HG03432 (cell line): ENCODE results near the gene BMP10.

Experiments used
- ATAC-seq: cut with Tn5 transposase; IDR thresholded peaks from one replicate; pipeline ENCODE4 v1.9.1; 2021; ENCODE audit warnings: mild to moderate bottlenecking, moderate library complexity; ENCODE audit not compliant: unreplicated experiment

Gene BMP10

GRCh38 chr2:68871159-68871764 lies at the start of gene BMP10:
Gene BMP10, minus strand, starts transcription at chr2:68871397. Its CDS starts 39 bp downstream, at chr2:68871358.
- ATAC-seq, result no peak

- ATAC-seq, result no peak
These were observed 49.4 kb upstream of the BMP10 start for GRCh38 chr2:68920481-68921170.

GRCh38 chr2:68918497-68918896 lies 47.3 kb upstream of the BMP10 start:
- no peak for ATAC-seq

DNA sequence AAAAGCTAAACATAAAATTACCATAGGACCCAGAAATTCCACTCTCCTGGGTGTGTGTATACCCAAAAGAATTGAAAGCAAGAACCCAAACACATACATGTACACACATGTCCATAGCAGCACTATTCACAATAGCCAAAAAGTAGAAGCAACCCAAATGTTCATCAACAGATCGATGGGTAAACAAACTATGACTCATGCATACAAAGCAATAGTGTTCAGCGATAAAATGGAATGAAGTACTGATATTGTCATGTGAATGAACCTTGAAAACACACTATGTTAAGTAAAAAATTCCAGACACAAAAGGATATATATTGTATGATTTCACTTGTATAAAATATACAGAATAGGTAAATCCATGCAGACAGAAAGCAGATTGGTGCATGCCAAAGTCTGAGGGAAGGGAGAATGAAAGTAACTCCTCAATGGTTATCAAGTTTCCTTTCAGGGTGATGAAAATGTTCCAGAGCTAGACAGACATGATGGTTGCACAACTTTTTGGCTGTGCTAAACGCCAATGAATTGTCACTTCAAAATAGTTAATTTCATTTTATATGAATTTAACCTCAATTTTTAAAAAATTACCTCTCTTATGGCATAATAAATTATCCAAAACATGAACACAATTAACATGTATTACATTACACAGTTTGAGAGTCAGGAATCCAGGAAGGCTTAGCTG lies 46.0 kb upstream of the BMP10 start:
- no peak for ATAC-seq

DNA sequence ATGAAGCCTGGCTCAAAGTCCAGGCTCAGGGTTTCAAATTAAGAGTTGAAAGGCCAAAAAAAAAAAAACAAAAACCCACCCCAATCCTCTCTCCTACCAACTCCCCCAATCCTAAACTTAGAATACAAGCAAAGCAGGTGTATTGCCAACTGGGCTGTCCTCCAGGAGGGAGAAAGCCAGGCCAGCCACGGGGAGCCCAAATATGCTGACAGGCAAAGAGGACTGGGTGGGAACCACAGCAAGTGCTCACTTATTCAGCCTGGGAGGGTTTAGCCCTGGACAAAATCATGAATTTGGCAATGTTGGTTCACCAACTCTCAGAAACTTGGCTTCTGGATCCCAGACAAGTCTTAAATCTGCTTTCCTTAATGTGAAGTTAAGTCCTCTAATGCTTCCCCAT lies 45.0 kb upstream of the BMP10 start:
- ATAC-seq, result no peak

DNA sequence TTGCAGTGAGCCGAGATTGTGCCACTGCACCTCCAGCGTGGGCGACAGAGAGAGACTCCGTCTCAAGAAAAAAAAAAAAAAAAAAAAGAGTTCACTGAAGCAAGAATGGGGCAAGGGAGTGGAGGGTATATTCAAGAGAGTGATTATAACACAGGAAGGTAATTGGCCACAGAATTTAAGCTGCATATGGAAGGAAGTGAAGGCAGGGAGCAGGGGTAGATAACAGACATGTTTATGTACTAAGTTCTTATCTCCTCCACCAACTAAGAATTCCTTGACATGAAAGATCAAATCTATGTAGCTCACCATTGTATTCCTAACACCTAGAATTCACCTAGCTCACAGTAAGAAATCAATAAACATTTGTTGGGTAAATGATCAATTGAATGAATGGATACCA lies 44.2 kb upstream of the BMP10 start:
- ATAC-seq, result no peak

GRCh38 chr2:68913359-68913758 lies 42.2 kb upstream of the BMP10 start:
- ATAC-seq, result no peak

DNA sequence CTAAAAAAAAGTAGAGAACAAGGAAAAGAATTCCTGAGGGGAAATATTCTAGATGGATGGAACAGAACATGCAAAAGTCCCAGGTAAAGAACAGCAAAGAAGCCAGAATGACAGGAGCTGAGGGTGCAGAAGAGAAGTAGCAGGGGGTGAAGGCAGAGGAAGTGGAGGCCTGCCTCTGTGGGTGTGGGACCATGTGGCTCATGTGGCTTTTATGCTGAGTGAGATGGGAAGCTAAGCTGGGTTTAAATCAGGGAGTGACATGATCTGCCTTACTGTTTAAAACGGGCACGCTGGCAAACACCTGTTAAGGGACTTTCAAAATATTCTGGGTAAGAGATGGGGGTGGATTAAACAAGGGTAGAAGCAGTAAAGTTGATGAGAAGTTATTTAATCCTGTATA lies 41.5 kb upstream of the BMP10 start:
- no peak for ATAC-seq

GRCh38 chr2:68912111-68912510 lies 40.9 kb upstream of the BMP10 start:
- ATAC-seq, result no peak

- ATAC-seq, result no peak
These were observed 40.5 kb upstream of the BMP10 start for GRCh38 chr2:68911709-68912108.

GRCh38 chr2:68911246-68911645 lies 40.0 kb upstream of the BMP10 start:
- ATAC-seq, result no peak

DNA sequence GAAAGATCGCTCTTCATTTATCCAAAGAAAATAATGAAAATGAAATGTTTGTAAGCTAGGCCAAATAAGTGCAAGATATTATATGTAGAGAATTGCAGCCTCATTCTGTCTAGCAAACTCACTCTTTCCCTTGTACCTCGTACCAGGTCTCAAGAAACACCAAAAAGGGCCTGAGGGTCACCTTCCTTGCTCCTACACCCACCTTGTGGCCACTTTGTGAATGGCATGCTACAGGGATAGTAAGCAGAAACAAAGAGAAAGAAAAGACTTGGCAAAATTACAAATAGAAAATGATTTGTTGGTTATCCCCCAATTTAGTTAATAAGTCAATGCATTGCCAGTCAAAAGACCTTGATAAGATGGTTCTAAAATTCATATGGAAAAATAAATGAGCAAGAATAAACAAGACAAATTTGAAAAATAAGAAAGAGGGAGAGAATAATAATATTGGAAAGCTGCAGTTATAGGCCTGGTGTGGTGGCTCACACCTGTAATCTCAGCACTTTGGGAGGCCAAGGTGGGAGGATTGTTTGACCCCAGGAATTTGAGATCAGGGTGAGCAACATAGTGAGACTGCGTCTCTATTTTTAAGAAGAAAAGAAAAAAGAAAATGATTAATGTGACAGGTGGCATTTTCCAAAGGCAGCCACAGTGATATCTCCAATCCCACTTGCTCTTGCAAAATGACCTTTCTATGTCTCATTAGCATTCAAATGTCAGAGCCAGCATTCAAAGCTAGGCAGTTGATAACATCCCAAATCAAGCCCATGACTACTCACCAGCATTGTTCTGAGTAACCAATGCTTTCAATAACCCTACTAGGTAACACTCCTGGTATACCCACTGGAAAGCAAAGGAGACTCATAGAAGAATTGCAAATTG lies 38.8 kb upstream of the BMP10 start:
- peak; percentile 53 for ATAC-seq

- peak; percentile 94 for ATAC-seq
These were observed 37.3 kb upstream of the BMP10 start for GRCh38 chr2:68908392-68908970.

DNA sequence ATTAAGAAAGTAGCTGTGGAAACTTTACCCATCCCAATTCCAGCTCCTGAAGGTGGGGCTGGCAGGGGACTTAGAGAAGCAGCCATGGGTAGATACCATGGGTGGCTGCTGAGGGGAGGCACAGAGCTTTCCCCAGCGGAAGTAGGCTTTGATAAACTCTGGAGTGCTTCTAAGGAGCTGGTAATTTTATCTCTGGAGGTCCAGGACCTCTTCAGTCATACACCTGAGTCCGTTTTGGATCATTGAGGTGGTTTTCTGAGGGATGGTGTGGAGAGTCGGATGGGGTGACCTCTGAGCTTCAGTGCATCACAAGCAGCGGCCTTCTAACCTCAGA lies 36.7 kb upstream of the BMP10 start:
- ATAC-seq, result no peak

DNA sequence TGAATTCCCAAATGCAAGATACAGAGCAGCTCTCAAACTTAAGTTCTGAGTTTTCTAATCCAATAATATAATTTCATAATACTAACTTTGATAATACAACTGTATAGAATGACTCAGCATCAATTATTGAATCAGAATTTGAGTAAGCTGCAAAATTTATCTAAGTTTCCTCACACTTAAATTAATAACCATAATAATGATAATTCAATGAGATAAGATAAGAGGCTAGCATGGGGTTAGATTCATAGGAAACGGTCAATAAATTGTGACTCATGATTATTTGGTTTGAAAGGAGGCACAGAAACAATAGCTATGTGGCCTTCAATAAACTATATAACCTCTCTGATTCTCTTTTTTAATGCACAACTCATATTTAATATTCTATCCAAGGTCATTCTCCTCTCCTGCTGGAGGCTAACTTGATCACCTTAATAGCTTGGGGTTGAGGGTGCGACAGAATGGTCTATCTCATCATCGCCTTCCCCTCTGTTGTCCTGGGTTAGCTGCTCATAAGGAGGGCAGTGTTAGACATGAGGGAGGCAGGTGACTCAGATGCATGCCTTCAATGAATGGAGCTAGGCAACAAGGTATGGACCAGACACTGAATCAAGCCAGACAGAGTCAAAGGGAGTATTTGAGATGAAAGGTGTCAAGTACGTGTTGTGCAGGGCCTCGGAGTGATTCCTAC lies 36.2 kb upstream of the BMP10 start:
- ATAC-seq, result no peak

DNA sequence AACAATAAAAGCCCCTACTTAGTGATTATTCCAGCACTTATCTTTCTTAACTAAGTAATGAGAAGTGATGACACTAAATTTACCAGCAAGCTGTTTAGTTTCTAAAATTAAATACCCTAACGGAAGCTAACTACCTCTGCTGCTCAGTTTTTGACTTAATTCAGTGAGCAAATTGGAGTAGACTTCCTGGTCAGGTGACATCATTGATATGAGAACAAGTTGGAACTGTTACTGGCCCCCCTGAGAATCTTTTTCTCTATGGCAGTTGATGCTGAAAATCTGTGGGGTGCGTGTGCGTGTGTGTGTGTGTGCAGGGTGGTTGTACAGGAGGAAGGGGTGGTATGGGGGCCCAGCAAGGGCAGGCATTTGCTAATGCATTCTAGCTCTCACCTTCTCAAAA lies 35.5 kb upstream of the BMP10 start:
- ATAC-seq, result no peak

DNA sequence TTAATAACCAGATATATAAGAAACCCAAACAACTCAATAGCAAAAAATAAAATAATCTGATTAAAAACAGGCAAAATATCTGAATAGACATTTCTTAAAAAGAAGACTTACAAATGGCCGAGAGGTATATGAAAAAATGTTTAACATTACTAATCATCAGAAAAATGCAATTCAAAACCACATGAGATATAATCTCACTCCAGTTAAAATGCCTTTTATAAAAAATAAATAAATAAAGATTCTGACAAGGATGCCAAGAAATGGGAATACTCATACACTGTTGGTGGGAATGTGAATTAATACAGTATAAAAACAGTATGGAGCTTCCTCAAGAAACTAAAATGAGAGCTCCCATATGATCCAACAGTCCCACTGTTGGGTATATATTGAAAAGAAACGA lies 33.9 kb upstream of the BMP10 start:
- ATAC-seq, result no peak

GRCh38 chr2:68901561-68901960 lies 30.4 kb upstream of the BMP10 start:
- ATAC-seq, result no peak

DNA sequence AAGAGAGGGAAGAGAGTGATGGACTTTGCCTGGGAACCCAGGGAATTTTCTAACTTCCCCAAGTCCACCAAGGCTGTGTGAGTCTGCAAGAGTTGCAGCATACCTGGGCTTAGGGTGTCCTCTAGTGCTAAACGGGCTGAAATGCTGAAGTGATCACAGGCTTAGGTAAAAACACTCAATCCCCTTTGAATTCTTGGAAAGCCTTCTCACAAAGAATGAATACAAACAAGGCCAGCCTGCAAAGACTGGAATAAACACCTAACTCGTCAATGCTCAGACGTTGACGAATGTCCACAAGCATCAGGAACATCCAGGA lies 30.0 kb upstream of the BMP10 start:
- no peak for ATAC-seq

GRCh38 chr2:68900496-68901198 lies 29.4 kb upstream of the BMP10 start:
- no peak for ATAC-seq
